Caco-2 (cell line): ENCODE measurements around the gene TAF1B. TPM values are rescaled to one million over a fixed set of nuclear protein-coding genes. Genes with fewer than 3 reads are reported as not detected.

Experiments
- BruUV-seq: library from RNA; stranded (reverse); fragments of 400-500 nt; replicated peaks from 2 replicates; lab custom pipeline; 2021; lab: Mats Ljungman, UMichigan
- CTCF ChIA-PET: fragments of 300-600 bp; sonication (Branson Sonifier 250); formaldehyde crosslinking; loops from one replicate; lab custom pipeline; 2022; ENCODE audit warnings: antibody characterized with exemption; lab: Charles Lee
- POLR2A ChIA-PET: fragments of 300-600 bp; sonication (Branson Sonifier 250); formaldehyde crosslinking; loops from one replicate; lab custom pipeline; 2022; ENCODE audit warnings: antibody characterized with exemption; lab: Charles Lee
- DNase-seq, 2 experiments: peaks; one replicate each; pipeline versions ENCODE4 v3.0.0 to v3.0.0-alpha.2; 2020 to 2022
- H3K27me3 ChIP-seq: replicated peaks from 2 replicates; pipeline ENCODE4 v1.6.0; 2011; ENCODE audit warnings: low read length; ENCODE audit not compliant: control insufficient read depth, insufficient read depth
- H3K36me3 ChIP-seq: 2 replicates; pipeline ENCODE4 v1.5.1; 2011; ENCODE audit warnings: low read length; ENCODE audit not compliant: control insufficient read depth, insufficient read depth
- H3K4me1 ChIP-seq: fragments of 250-450 bp; sonication (Bioruptor Pico); 2 replicates; pipeline ENCODE4 v1.5.1; 2020; ENCODE audit warnings: mild to moderate bottlenecking
- H3K4me3 ChIP-seq: 2 replicates; pipeline ENCODE4 v1.5.1; 2011; ENCODE audit warnings: low read depth, mild to moderate bottlenecking, control low read depth, low read length
- H3K9me3 ChIP-seq: fragments of 250-450 bp; sonication (Bioruptor Pico); 2 replicates; pipeline ENCODE4 v1.5.1; 2020; ENCODE audit warnings: mild to moderate bottlenecking, moderate library complexity
- H3K27ac Mint-ChIP-seq: one replicate; pipeline ENCODE4 v1.8.0; 2022; ENCODE audit warnings: mixed read lengths; ENCODE audit not compliant: unreplicated experiment
- H3K27me3 Mint-ChIP-seq: one replicate; pipeline ENCODE4 v1.8.0; 2022; ENCODE audit warnings: mixed read lengths; ENCODE audit not compliant: insufficient read depth, unreplicated experiment
- H3K36me3 Mint-ChIP-seq: one replicate; pipeline ENCODE4 v1.8.0; 2022; ENCODE audit warnings: mild to moderate bottlenecking, mixed read lengths; ENCODE audit not compliant: insufficient read depth, unreplicated experiment
- H3K4me1 Mint-ChIP-seq: one replicate; pipeline ENCODE4 v1.8.0; 2022; ENCODE audit warnings: low read depth, mixed read lengths; ENCODE audit not compliant: unreplicated experiment
- H3K4me3 Mint-ChIP-seq: one replicate; pipeline ENCODE4 v1.8.0; 2022; ENCODE audit warnings: mild to moderate bottlenecking, moderate library complexity, mixed read lengths; ENCODE audit not compliant: unreplicated experiment
- H3K9me3 Mint-ChIP-seq: one replicate; pipeline ENCODE4 v1.8.0; 2022; ENCODE audit warnings: mixed read lengths; ENCODE audit not compliant: unreplicated experiment
- intact Hi-C: fragments of 100-400 bp; cut with micrococcal nuclease; formaldehyde crosslinking; loops from one replicate; pipeline ENCODE4 v1.10.0; 2022; ENCODE audit not compliant: unreplicated experiment
- total RNA-seq: library from RNA; stranded (reverse); gene quantifications from 2 replicates; pipeline ENCODE4 v1.2.3, GENCODE V29; 2022
- TF ChIP-seq, protein P1 (sequence below), 2 experiments: fragments of 200-600 bp in 1 of 2; IDR thresholded peaks; 1 replicate in 1 of 2; 2 replicates in 1 of 2; pipeline versions ENCODE4 v1.5.1 to v1.8.0; 2011 to 2022; ENCODE audit warnings: antibody characterized with exemption in 1 of 2, control low read depth in 1 of 2, inconsistent platforms in 1 of 2, low read depth in 1 of 2, low read length in 1 of 2, mild to moderate bottlenecking in 1 of 2, moderate library complexity in 1 of 2; ENCODE audit not compliant: insufficient read depth in 1 of 2, severe bottlenecking in 1 of 2, unreplicated experiment in 1 of 2

Gene TAF1B
- total RNA-seq, 1 experiment from 2014 or later, result 24.8 TPM

DNA sequence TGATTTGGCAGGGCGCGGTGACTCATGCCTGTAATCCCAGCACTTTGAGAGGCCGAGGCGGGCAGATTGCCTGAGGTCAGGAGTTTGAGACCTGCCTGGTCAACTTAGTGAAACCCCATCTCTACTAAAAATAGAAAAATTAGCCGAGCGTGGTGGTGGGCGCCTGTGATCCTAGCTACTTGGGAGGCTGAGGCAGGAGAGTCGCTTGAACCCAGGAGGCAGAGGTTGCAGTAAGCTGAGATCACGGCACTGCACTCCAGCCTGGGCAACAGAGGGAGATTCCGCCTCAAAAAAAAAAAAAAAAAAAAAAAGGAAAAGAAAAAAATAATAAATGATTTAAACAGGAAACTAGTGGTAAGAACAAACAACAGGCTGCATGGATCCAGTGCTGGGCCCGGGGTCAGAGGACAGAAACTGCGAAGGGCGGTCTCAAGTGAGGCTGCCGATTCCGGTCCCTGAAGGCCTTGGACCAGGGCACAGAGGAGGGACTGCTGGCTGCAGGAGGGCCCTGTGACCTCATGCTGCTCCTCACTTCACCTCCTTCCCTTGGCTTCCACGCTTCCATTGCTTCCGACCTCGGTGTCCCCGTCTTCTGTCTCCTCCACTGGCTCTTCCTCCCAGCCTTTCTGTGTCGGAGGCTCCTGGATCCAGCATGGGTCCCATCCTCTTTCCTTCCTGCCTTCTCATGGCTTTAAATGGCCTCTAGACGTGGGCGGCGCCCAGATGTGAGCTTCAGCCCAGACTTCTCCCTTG lies 106.1 kb downstream of the TAF1B start:
- H3K4me1 Mint-ChIP-seq, result peaks cover 9% of the 10 kb centered on the region
- TF ChIP-seq, protein P1, sequence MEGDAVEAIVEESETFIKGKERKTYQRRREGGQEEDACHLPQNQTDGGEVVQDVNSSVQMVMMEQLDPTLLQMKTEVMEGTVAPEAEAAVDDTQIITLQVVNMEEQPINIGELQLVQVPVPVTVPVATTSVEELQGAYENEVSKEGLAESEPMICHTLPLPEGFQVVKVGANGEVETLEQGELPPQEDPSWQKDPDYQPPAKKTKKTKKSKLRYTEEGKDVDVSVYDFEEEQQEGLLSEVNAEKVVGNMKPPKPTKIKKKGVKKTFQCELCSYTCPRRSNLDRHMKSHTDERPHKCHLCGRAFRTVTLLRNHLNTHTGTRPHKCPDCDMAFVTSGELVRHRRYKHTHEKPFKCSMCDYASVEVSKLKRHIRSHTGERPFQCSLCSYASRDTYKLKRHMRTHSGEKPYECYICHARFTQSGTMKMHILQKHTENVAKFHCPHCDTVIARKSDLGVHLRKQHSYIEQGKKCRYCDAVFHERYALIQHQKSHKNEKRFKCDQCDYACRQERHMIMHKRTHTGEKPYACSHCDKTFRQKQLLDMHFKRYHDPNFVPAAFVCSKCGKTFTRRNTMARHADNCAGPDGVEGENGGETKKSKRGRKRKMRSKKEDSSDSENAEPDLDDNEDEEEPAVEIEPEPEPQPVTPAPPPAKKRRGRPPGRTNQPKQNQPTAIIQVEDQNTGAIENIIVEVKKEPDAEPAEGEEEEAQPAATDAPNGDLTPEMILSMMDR (IDR thresholded peaks at IDR 0.05; ENCODE audit: insufficient read depth in 1 of 2, low read depth in 1 of 2, low read length in 1 of 2, severe bottlenecking in 1 of 2, unreplicated experiment in 1 of 2), result no peak
- CTCF ChIA-PET, result no interaction called here
- intact Hi-C loops, result no loop called here
- H3K27me3 Mint-ChIP-seq, result peaks cover 4% of the 10 kb centered on the region
- Histone ChIP-seq H3K4me1 (peaks cover 32% of the 10 kb centered on the region), H3K36me3 (no peaks in the 10 kb centered on the region), H3K4me3 (no peak overlapping the region), H3K9me3 (no peaks in the 10 kb centered on the region), H3K27me3 (no peaks in the 10 kb centered on the region)
- no peak overlapping the region for H3K4me3 Mint-ChIP-seq
- BruUV-seq, result no TSS peak
- no peak for DNase-seq
- POLR2A ChIA-PET, result no interaction called here
- no peak overlapping the region for H3K27ac Mint-ChIP-seq
- H3K9me3 Mint-ChIP-seq, result no peaks in the 10 kb centered on the region
- peaks cover 9% of the 10 kb centered on the region for H3K36me3 Mint-ChIP-seq

GRCh38 chr2:9949992-9950520 lies 106.8 kb downstream of the TAF1B start:
- ChIA-PET CTCF (no interaction called here), POLR2A (no interaction called here)
- Histone ChIP-seq H3K36me3 (no peaks in the 10 kb centered on the region), H3K4me1 (peaks cover 32% of the 10 kb centered on the region), H3K9me3 (no peaks in the 10 kb centered on the region), H3K4me3 (peak overlapping the region; percentile 67; the same call in 1 of the 2 replicates), H3K27me3 (no peaks in the 10 kb centered on the region)
- Mint-ChIP-seq H3K27ac (no peak overlapping the region), H3K27me3 (peaks cover 4% of the 10 kb centered on the region), H3K4me3 (peak overlapping the region; percentile 79), H3K4me1 (peaks cover 14% of the 10 kb centered on the region), H3K9me3 (no peaks in the 10 kb centered on the region), H3K36me3 (peaks cover 9% of the 10 kb centered on the region)
- intact Hi-C loops, result loop anchor here (5.0 kb wide), 2 partner anchors 108 to 153 kb away; partner anchors contain the start of gene TAF1B
- BruUV-seq, result no TSS peak
- DNase-seq, result no peak
- TF ChIP-seq, protein P1 (IDR thresholded peaks at IDR 0.05; ENCODE audit: insufficient read depth in 1 of 2, low read depth in 1 of 2, low read length in 1 of 2, severe bottlenecking in 1 of 2, unreplicated experiment in 1 of 2), result no peak

DNA sequence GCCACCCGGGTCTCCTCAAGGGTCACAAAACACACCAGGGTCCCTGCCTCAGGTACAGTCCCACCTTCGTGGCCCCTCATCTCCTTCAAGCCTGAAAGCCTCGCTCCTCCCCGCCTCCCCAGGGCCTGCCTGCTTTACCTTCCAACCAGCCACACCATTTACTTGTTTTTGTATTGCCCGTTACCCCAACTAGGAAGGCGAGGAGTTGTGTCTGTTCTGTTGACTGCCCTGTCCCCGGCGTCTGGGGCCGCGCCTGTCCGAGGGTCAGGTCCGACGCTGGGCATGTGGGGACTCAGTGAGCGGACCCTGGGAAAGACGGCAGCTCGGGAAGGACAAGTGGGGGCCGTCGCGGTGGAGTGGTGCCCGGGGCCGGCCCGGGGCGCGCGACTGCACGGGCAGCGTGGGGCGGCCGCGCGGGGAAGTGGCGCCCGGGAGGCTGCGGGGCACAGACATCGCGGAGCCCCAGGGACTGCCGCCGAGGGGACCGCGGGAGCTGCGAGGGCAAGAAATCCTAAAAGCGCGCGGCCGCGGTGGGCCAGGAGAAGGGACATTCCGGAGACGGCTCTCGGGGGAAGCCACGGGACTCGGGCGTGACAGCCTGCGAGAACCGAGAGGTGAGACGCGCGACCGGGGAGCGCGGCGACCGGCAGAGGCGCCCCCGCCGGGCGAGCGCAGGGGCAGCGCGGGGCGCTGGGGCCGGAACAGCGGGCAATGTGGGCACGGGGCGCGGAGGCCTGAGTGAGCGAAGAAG lies 107.4 kb downstream of the TAF1B start:
- TF ChIP-seq, protein P1 (IDR thresholded peaks at IDR 0.05; ENCODE audit: insufficient read depth in 1 of 2, low read depth in 1 of 2, low read length in 1 of 2, severe bottlenecking in 1 of 2, unreplicated experiment in 1 of 2), result no peak
- Mint-ChIP-seq H3K4me3 (peak overlapping the region; percentile 79), H3K27ac (no peak overlapping the region), H3K36me3 (peaks cover 9% of the 10 kb centered on the region), H3K27me3 (peaks cover 4% of the 10 kb centered on the region), H3K9me3 (no peaks in the 10 kb centered on the region), H3K4me1 (peaks cover 14% of the 10 kb centered on the region)
- Histone ChIP-seq H3K36me3 (no peaks in the 10 kb centered on the region; the same call in none of the 2 replicates), H3K4me3 (peak overlapping the region; percentile 67), H3K27me3 (no peaks in the 10 kb centered on the region), H3K4me1 (peaks cover 27% of the 10 kb centered on the region), H3K9me3 (no peaks in the 10 kb centered on the region)
- ChIA-PET POLR2A (no interaction called here), CTCF (no interaction called here)
- BruUV-seq, result no TSS peak
- intact Hi-C loops, result loop anchor here (5.0 kb wide), 2 partner anchors 108 to 153 kb away; partner anchors contain the start of gene TAF1B
- DNase-seq, result peak; percentile 62 to 64
